ENCODE results near the gene ARHGEF40. TPM values are rescaled to one million over a fixed set of nuclear protein-coding genes. Genes with fewer than 3 reads are reported as not detected.

Gene ARHGEF40
- polyA plus RNA-seq, 2 of the 4 experiments (the other 2 are of a cell fraction), result 7.8 to 9.6 TPM

DNA sequence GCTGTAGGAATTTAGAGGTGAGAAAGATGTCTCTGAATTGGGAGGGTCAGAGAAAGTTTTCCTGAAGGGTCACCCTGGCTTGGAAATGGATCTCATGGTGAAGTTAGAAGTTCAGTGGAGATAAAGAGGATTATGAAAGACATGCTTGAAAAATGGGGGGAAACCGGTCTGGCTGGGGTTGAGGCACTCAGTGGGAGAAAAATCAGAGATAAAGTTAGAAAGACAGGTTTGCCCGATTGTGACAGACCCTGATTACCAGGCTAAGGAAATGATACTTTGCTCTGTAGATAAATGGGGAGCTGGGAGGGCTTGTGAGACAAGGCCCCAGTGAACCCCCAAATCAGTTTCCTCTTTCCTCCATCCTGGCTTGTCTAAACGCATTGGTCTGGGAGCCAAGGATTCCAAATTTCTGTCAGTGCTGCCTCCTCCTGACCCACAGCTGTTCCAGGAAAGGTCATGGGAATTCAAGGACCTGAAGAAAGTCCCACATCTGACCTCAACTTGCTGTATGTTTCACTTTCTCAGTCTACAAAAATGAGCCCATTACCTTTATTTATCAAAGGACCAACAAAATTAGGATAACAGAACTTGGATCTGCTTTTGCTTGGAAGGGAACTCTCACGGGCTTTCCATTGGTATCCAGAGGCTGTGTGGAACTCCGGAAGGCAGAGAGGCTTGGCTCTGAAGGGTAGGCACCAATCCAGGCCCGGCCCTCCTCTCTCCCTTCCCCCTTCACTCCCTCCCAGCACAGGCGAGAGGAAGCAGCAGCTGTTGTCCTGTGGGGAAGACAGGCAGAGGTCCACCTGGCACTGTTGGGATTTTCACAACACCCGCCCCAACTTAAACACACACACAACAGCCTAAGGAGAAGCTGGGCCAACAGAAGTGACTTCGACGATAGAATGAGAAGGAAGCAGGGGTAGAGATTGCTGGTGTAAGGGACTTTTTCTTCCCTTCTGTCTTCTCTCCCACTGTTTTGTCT is 31.4 kb upstream of the ARHGEF40 start:
- TF ChIP-seq TFCP2L1 (CRISPR knock-in tag; IDR thresholded peaks at IDR 0.05) (no peak), RARB (CRISPR knock-in tag; IDR thresholded peaks at IDR 0.05) (no peak), TP53 (CRISPR knock-in tag; IDR thresholded peaks at IDR 0.05) (no peak), MAZ (IDR thresholded peaks at IDR 0.05; ENCODE audit: borderline replicate concordance, low read depth, low read length) (no peak), CEBPB (IDR thresholded peaks at IDR 0.05) (no peak), ZSCAN20 (CRISPR knock-in tag; IDR thresholded peaks at IDR 0.05) (no peak), MYC (IDR thresholded peaks at IDR 0.05; ENCODE audit: borderline replicate concordance, low read length) (no peak), JUN (IDR thresholded peaks at IDR 0.05) (no peak), BHLHE40 (IDR thresholded peaks at IDR 0.05; ENCODE audit: low read depth, low read length) (no peak), RNF2 (IDR thresholded peaks at IDR 0.05; ENCODE audit: borderline replicate concordance, low read depth) (no peak), CHD4 (IDR thresholded peaks at IDR 0.05; ENCODE audit: borderline replicate concordance) (no peak)
- TF ChIP-seq, protein P1, sequence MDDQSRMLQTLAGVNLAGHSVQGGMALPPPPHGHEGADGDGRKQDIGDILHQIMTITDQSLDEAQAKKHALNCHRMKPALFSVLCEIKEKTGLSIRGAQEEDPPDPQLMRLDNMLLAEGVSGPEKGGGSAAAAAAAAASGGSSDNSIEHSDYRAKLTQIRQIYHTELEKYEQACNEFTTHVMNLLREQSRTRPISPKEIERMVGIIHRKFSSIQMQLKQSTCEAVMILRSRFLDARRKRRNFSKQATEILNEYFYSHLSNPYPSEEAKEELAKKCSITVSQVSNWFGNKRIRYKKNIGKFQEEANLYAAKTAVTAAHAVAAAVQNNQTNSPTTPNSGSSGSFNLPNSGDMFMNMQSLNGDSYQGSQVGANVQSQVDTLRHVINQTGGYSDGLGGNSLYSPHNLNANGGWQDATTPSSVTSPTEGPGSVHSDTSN (IDR thresholded peaks at IDR 0.05), result no peak
- TF ChIP-seq, protein P2, sequence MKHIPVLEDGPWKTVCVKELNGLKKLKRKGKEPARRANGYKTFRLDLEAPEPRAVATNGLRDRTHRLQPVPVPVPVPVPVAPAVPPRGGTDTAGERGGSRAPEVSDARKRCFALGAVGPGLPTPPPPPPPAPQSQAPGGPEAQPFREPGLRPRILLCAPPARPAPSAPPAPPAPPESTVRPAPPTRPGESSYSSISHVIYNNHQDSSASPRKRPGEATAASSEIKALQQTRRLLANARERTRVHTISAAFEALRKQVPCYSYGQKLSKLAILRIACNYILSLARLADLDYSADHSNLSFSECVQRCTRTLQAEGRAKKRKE (CRISPR knock-in tag; IDR thresholded peaks at IDR 0.05; ENCODE audit: low read depth), result no peak
- CTCF ChIA-PET, result interaction anchor here (0.8 to 7.3 kb wide), 21 partner anchors 7 to 347 kb away, joined by 3 to 323 read pairs (median 10); partner anchors contain the start of genes ARHGEF40 and NDRG2
- Histone ChIP-seq H3K27ac (no peak overlapping the region), H3K4me3 (no peak overlapping the region), H3K4me1 (no peaks in the 10 kb centered on the region), H3K4me2 (no peak overlapping the region), H3K9me3 (no peaks in the 10 kb centered on the region)
- FAIRE-seq (no peak), ATAC-seq (no peak), DNase-seq (ENCODE audit: low read depth in 1 of 2, low spot score in 1 of 2) (no peak)
- POLR2A ChIA-PET, result no interaction called here
- WGBS (ENCODE audit: missing lambda C conversion rate), result 68% methylated on average over 10 of the region's 10 CpGs

DNA sequence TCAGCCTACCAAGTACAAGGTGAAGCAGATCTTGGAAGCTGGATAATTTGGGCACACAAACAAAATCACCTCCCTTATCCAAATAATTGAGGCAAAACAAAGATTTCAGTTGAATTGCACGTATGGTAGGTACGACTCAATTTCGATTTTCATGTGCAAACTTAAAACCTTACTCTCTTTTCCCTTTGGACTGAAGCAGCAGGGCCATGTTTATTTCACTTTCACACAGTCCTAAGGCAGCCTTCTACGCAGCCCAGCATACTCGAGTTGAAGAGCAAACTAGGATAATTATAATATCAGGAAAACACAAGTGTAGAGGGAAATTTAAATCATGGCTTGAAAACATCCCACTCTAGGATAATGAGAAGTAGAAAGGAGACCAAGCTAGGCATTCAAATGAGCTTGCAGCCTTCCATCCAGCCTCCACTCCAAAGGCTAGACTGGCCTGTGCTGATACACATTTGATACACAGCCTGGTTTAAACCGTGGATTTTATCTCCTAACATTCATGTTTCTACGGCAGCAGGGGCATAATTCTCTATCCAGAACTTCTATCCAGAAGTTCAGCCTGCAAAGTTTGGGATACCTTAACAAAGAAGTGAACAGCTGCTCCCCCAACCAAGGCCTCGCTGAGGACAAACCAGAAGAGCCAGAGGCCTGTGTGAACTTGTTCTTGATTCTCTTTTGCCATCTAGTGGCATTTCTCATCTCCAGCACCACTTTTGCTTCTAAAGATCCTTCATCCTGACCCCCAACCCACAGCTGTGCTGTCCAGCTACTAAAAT is 30.3 kb upstream of the ARHGEF40 start:
- no peak for FAIRE-seq
- POLR2A ChIA-PET, result interaction anchor here (1.4 kb wide), 1 partner anchor 25 kb away, joined by 5 read pairs; no protein-coding TSS in a partner anchor

More for the DNA sequence above, 30.3 kb upstream of the ARHGEF40 start:
- peak; percentile 85 to 94 for ATAC-seq
- H3K4me3 ChIP-seq, result no peak overlapping the region
- H3K9me3 ChIP-seq, result no peaks in the 10 kb centered on the region
- H3K27ac ChIP-seq, result no peak overlapping the region
- CTCF ChIA-PET, result interaction anchor here (0.6 to 7.3 kb wide), 49 partner anchors 8 to 1113 kb away, joined by 3 to 323 read pairs (median 5); partner anchors contain the start of genes ARHGEF40, NDRG2, RNASE8 and TPPP2
- no peak overlapping the region for H3K4me2 ChIP-seq
- TF ChIP-seq, protein P3, sequence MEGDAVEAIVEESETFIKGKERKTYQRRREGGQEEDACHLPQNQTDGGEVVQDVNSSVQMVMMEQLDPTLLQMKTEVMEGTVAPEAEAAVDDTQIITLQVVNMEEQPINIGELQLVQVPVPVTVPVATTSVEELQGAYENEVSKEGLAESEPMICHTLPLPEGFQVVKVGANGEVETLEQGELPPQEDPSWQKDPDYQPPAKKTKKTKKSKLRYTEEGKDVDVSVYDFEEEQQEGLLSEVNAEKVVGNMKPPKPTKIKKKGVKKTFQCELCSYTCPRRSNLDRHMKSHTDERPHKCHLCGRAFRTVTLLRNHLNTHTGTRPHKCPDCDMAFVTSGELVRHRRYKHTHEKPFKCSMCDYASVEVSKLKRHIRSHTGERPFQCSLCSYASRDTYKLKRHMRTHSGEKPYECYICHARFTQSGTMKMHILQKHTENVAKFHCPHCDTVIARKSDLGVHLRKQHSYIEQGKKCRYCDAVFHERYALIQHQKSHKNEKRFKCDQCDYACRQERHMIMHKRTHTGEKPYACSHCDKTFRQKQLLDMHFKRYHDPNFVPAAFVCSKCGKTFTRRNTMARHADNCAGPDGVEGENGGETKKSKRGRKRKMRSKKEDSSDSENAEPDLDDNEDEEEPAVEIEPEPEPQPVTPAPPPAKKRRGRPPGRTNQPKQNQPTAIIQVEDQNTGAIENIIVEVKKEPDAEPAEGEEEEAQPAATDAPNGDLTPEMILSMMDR (IDR thresholded peaks at IDR 0.05), result peak; percentile 71
- peak; percentile 81 to 82 for TF ChIP-seq RAD21 (conservative IDR thresholded peaks at IDR 0.05 in 1 of 2, IDR thresholded peaks at IDR 0.05 in 1 of 2)
- no peak for TF ChIP-seq BHLHE40 (IDR thresholded peaks at IDR 0.05; ENCODE audit: low read depth, low read length)
- peak; percentile 72 for TF ChIP-seq SMC3 (IDR thresholded peaks at IDR 0.05)
- TF ChIP-seq SREBF2 (IDR thresholded peaks at IDR 0.05), result no peak
- no peaks in the 10 kb centered on the region for H3K4me1 ChIP-seq
- peak; percentile 63 to 66 for DNase-seq (ENCODE audit: low read depth in 1 of 2, low spot score in 1 of 2)
- 52% methylated on average over 8 of the region's 8 CpGs for WGBS (ENCODE audit: missing lambda C conversion rate)

Data from A549 (cell line).